IMR-90 (cell line): ENCODE measurements around the gene CDC42EP4. TPM values are rescaled to one million over a fixed set of nuclear protein-coding genes. Genes with fewer than 3 reads are reported as not detected.

Experiments
- ATAC-seq: fragments of 200-7000 bp; cut with Tn5 transposase; 2 replicates; pipeline ENCODE4 v1.9.1; 2020; ENCODE audit warnings: low read depth, mild to moderate bottlenecking, moderate library complexity
- BruUV-seq: library from RNA; stranded (reverse); fragments of 400-500 nt; replicated peaks from 2 replicates; lab custom pipeline; 2021; lab: Mats Ljungman, UMichigan
- CTCF ChIA-PET: fragments of 300-600 bp; formaldehyde crosslinking; extraction: SDS; loops from one replicate; lab custom pipeline; 2021; ENCODE audit warnings: antibody characterized with exemption; lab: Yijun Ruan, JAX
- POLR2A ChIA-PET: fragments of 300-600 bp; sonication (Branson Sonifier 250); formaldehyde crosslinking; loops from one replicate; lab custom pipeline; 2022; ENCODE audit warnings: antibody characterized with exemption; ENCODE audit not compliant: unreplicated experiment; lab: Charles Lee
- DNase-seq: peaks from one replicate; pipeline ENCODE4 v3.0.0; 2013
- H2AFZ ChIP-seq: replicated peaks from 2 replicates; pipeline ENCODE3; 2013; ENCODE audit warnings: low read length, mild to moderate bottlenecking; ENCODE audit not compliant: poor library complexity
- H2AK5ac ChIP-seq: 2 replicates; pipeline ENCODE4 v1.6.1; 2013; ENCODE audit warnings: low read depth, low read length, inconsistent platforms
- H2AK9ac ChIP-seq: replicated peaks from 2 replicates; pipeline ENCODE3; 2013; ENCODE audit warnings: mild to moderate bottlenecking, low read depth, low read length, moderate library complexity; ENCODE audit not compliant: poor library complexity
- H2BK120ac ChIP-seq: 2 replicates; pipeline ENCODE4 v1.6.1; 2013; ENCODE audit warnings: low read depth, low read length, inconsistent platforms
- H2BK15ac ChIP-seq: 3 replicates; pipeline ENCODE4 v1.6.1; 2013; ENCODE audit warnings: low read depth, low read length, inconsistent platforms
- H2BK20ac ChIP-seq: 2 replicates; pipeline ENCODE4 v1.6.1; 2013; ENCODE audit warnings: low read depth, mild to moderate bottlenecking, inconsistent platforms, low read length, moderate library complexity
- H2BK5ac ChIP-seq: 2 replicates; pipeline ENCODE4 v1.6.1; 2013; ENCODE audit warnings: mild to moderate bottlenecking, low read depth, low read length, inconsistent platforms; ENCODE audit not compliant: poor library complexity, severe bottlenecking
- H3K14ac ChIP-seq: replicated peaks from 2 replicates; pipeline ENCODE4 v1.6.1; 2013; ENCODE audit warnings: low read depth, low read length, inconsistent platforms
- H3K18ac ChIP-seq: 2 replicates; pipeline ENCODE4 v1.6.1; 2013; ENCODE audit warnings: low read depth, low read length, control low read depth
- H3K23ac ChIP-seq: 2 replicates; pipeline ENCODE4 v1.6.1; 2013; ENCODE audit warnings: low read depth, low read length, inconsistent platforms
- H3K27ac ChIP-seq: 2 replicates; pipeline ENCODE4 v1.5.1; 2013; ENCODE audit warnings: mild to moderate bottlenecking, control low read depth, low read length; ENCODE audit not compliant: insufficient read depth
- H3K27me3 ChIP-seq: 2 replicates; pipeline ENCODE4 v1.6.1; 2013; ENCODE audit warnings: low read length; ENCODE audit not compliant: control insufficient read depth, insufficient read depth
- H3K36me3 ChIP-seq: 2 replicates; pipeline ENCODE4 v1.6.1; 2013; ENCODE audit warnings: low read length, mixed read lengths; ENCODE audit not compliant: control insufficient read depth, insufficient read depth
- H3K4ac ChIP-seq: 2 replicates; pipeline ENCODE4 v1.6.1; 2013; ENCODE audit warnings: low read depth, low read length, inconsistent platforms
- H3K4me1 ChIP-seq: 2 replicates; pipeline ENCODE4 v1.6.1; 2013; ENCODE audit warnings: low read length, mixed read lengths; ENCODE audit not compliant: control insufficient read depth, insufficient read depth
- H3K4me2 ChIP-seq: 2 replicates; pipeline ENCODE4 v1.6.1; 2013; ENCODE audit warnings: low read depth, mild to moderate bottlenecking, control low read depth, low read length, moderate library complexity
- H3K4me3 ChIP-seq: 2 replicates; pipeline ENCODE4 v1.5.1; 2013; ENCODE audit warnings: low read depth, mild to moderate bottlenecking, control low read depth, low read length, moderate library complexity; ENCODE audit not compliant: insufficient read depth
- H3K56ac ChIP-seq: 2 replicates; pipeline ENCODE4 v1.6.1; 2013; ENCODE audit warnings: low read length, inconsistent platforms; ENCODE audit not compliant: insufficient read depth; ENCODE audit errors: extremely low read depth
- H3K79me1 ChIP-seq, 2 experiments: 2 replicates each; pipeline ENCODE4 v1.6.1; 2013; ENCODE audit warnings: low read length in 2 of 2, inconsistent platforms in 1 of 2, low read depth in 1 of 2
- H3K9ac ChIP-seq: 2 replicates; pipeline ENCODE4 v1.6.1; 2013; ENCODE audit warnings: low read depth, low read length, control low read depth
- H3K9me1 ChIP-seq: 2 replicates; pipeline ENCODE4 v1.6.1; 2013; ENCODE audit warnings: low read length, inconsistent platforms; ENCODE audit not compliant: insufficient read depth
- H3K9me3 ChIP-seq: 2 replicates; pipeline ENCODE4 v1.6.1; 2013; ENCODE audit warnings: low read length; ENCODE audit not compliant: control insufficient read depth, insufficient read depth
- H4K20me1 ChIP-seq: 2 replicates; pipeline ENCODE4 v1.6.1; 2013; ENCODE audit warnings: low read length, inconsistent platforms; ENCODE audit not compliant: insufficient read depth
- H4K5ac ChIP-seq: 2 replicates; pipeline ENCODE4 v1.6.1; 2013; ENCODE audit warnings: mild to moderate bottlenecking, low read depth, low read length, control low read depth
- H4K8ac ChIP-seq, 2 experiments: 2 replicates each; pipeline ENCODE4 v1.6.1; 2013; ENCODE audit warnings: low read depth in 2 of 2, low read length in 2 of 2, control low read depth in 1 of 2, inconsistent platforms in 1 of 2
- H4K91ac ChIP-seq: 2 replicates; pipeline ENCODE4 v1.6.1; 2013; ENCODE audit warnings: low read depth, low read length, inconsistent platforms; ENCODE audit not compliant: insufficient read depth
- CEBPB ChIP-seq: IDR thresholded peaks from 2 replicates; pipeline ENCODE4 v1.6.1; 2012; ENCODE audit warnings: low read depth, low read length, improper control_type of control experiment
- WGBS, 2 experiments: methylation state at CpG; one replicate each; pipeline versions ENCODE4 v1.1.5 to v1.1.7; 2013; ENCODE audit warnings: missing lambda C conversion rate in 2 of 2; ENCODE audit not compliant: insufficient read length in 1 of 2; ENCODE audit errors: extremely low coverage in 2 of 2; 5-methylcytosine and 5-hydroxymethylcytosine counted together
- dilution Hi-C: fragments of 300-500 bp; cut with HindIII; formaldehyde crosslinking; loops from one replicate; pipeline ENCODE4 v1.14.3; 2018; ENCODE audit warnings: low sequenced_read_pairs; ENCODE audit not compliant: unreplicated experiment
- in situ Hi-C: fragments of 300-500 bp; cut with MboI; formaldehyde crosslinking; loops from 3 replicates; pipeline ENCODE4 v1.14.3; 2019; ENCODE audit warnings: low sequenced_read_pairs, inconsistent platforms, mixed read lengths
- intact Hi-C: fragments of 100-400 bp; cut with micrococcal nuclease; formaldehyde crosslinking; loops from 2 replicates; pipeline ENCODE4 v1.10.0; 2022
- polyA plus RNA-seq, 3 experiments: library from polyadenylated mRNA; depleted of rRNA; stranded (reverse); fragments of >200 nt; gene quantifications; 2 replicates each; pipeline ENCODE4 v1.2.3, GENCODE V29; 2012; ENCODE audit warnings: low replicate concordance in 1 of 3
- total RNA-seq: library from RNA; depleted of rRNA; stranded (reverse); fragments of >200 nt; gene quantifications from 2 replicates; pipeline ENCODE4 v1.2.3, GENCODE V29; 2012
- TF ChIP-seq, protein P1 (sequence below): fragments of 150-350 bp; IDR thresholded peaks from 2 replicates; pipeline ENCODE4 v1.6.1; 2016; ENCODE audit warnings: low read depth, mild to moderate bottlenecking, low read length, moderate library complexity, borderline replicate concordance

CDC42EP4 gene
- total and polyA plus RNA-seq, 2 of the 4 experiments (the other 2 are of a cell fraction), result 14.3 to 25.8 TPM

DNA sequence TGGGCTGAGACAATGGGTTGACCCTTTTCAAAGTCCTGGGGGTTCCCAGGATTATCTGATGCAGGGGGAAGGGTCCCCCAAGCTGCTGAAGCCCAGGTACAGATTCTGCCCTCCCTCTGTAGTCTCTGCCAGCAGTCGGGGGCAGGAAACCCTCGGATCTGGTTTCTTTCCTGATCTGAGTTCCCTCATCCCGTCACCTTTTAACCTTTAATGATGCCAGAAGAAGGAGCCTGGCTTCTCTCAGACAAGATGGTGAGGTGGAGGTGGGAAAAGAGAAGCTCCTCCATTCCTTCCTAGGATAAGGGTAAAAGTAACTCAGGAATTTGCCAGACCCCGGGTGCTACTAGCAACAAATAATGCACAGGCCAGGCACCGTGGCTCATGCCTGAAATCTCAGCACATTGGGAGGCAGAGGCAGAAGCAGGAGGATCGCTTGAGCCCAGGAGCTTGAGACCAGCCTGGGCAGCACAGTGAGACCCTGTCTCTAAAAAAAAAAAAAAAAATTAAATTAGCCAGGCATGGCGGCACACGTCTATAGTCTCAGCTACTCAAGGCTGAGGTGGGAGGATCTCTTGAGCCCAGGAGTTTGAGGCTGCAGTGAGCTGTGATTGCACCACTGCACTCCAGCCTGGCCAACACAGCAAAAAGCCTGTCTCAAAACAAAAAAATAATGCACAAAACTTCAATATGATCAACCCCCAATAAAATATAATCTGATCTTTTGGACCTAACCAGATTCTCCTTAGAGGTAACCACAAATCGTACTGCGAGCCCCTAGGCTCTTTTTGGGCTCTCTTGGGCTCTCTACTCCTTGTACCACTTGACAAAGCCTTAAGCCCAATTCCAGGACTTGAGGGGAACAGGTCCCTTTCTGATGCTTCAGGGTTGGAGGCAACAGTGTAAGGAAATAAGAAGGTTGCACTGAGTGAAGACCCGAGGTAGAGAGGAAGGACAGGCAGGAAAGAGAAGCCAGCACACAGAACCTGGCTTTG lies 5.7 kb downstream of the CDC42EP4 start:
- H4K5ac ChIP-seq, result peak overlapping the region; percentile 50
- intact Hi-C loops, result loop anchor here (2.0 kb wide), 1 partner anchor 13 kb away; no protein-coding TSS in a partner anchor
- POLR2A ChIA-PET, result interaction anchor here (0.6 kb wide), 1 partner anchor 1345 kb away, joined by 4 read pairs; no protein-coding TSS in a partner anchor

More for the DNA sequence above, 5.7 kb downstream of the CDC42EP4 start:
- no TSS peak for BruUV-seq
- H4K20me1 ChIP-seq, result peaks cover 8% of the 10 kb centered on the region
- ATAC-seq, result no peak
- H3K9ac ChIP-seq, result peak overlapping the region; percentile 74
- H2AK9ac ChIP-seq, result peak overlapping the region; percentile 92
- peak overlapping the region; percentile 99 for H2AK5ac ChIP-seq
- H3K4me1 ChIP-seq, result peaks cover 34% of the 10 kb centered on the region
- H2BK5ac ChIP-seq, result peak overlapping the region; percentile 86
- peak overlapping the region; percentile 96 for H4K91ac ChIP-seq
- no peak overlapping the region for H3K4me3 ChIP-seq
- H3K27ac ChIP-seq, result peak overlapping the region; percentile 90
- CTCF ChIA-PET, result interaction anchor here (0.8 to 1.2 kb wide), 3 partner anchors 10 to 64 kb away, joined by 3 to 6 read pairs (median 3); no protein-coding TSS in a partner anchor
- peak overlapping the region; percentile 32 for H3K18ac ChIP-seq
- no peaks in the 10 kb centered on the region for H3K27me3 ChIP-seq
- peaks cover 15 to 56% of the 10 kb centered on the region in 2 experiments for H3K79me1 ChIP-seq
- H3K56ac ChIP-seq, result peak overlapping the region; percentile 95; the same call in 1 of the 2 replicates
- H3K14ac ChIP-seq, result peak overlapping the region; percentile 91
- H4K8ac ChIP-seq, result peak overlapping the region; percentile 90 to 99
- H3K4me2 ChIP-seq, result peak overlapping the region; percentile 85
- peaks cover 3% of the 10 kb centered on the region; the same call in 1 of the 2 replicates for H3K36me3 ChIP-seq
- DNase-seq, result no peak
- H2BK120ac ChIP-seq, result peak overlapping the region; percentile 92
- TF ChIP-seq CEBPB, result peak; percentile 35; the same call in 1 of the 2 replicates
- TF ChIP-seq, protein P1, sequence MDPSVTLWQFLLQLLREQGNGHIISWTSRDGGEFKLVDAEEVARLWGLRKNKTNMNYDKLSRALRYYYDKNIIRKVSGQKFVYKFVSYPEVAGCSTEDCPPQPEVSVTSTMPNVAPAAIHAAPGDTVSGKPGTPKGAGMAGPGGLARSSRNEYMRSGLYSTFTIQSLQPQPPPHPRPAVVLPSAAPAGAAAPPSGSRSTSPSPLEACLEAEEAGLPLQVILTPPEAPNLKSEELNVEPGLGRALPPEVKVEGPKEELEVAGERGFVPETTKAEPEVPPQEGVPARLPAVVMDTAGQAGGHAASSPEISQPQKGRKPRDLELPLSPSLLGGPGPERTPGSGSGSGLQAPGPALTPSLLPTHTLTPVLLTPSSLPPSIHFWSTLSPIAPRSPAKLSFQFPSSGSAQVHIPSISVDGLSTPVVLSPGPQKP, result no peak
- peak overlapping the region; percentile 69; the same call in 2 of the 3 replicates for H2BK15ac ChIP-seq
- H3K9me1 ChIP-seq, result peaks cover 10% of the 10 kb centered on the region
- no peak overlapping the region for H2AFZ ChIP-seq
- 60% methylated on average over 1 of the region's 11 CpGs; no CpG with 5 or more reads in 1 of the 2 experiments for WGBS, 2 experiments
- H3K9me3 ChIP-seq, result no peaks in the 10 kb centered on the region
- H3K4ac ChIP-seq, result peak overlapping the region; percentile 98
- H2BK20ac ChIP-seq, result peak overlapping the region; percentile 75
- in situ Hi-C loops, result loop anchor here (5.0 kb wide), 1 partner anchor 66 kb away; no protein-coding TSS in a partner anchor
- H3K23ac ChIP-seq, result peak overlapping the region; percentile 97
- dilution Hi-C loops, result no loop called here
